ENCODE measurements around the gene ASCC2.
A peak's percentile ranks its signal among the peaks of the same experiment; 100 is the strongest.
"Not testable (repeated sequence)": the region's sequence is repeated elsewhere in the genome, so short reads cannot be mapped to it uniquely, and the experiment has no call there.

Gene ASCC2

GRCh38 chr22:29837741-29838598 lies at the start of gene ASCC2:
Gene ASCC2 (minus strand): TSS chr22:29838274. CDS start chr22:29832325, 5,949 bp downstream.
- DNase-seq = peak; percentile 77

- no peak for DNase-seq
Observed at GRCh38 chr22:29887358-29887757, 49.3 kb upstream of the ASCC2 start.

DNA sequence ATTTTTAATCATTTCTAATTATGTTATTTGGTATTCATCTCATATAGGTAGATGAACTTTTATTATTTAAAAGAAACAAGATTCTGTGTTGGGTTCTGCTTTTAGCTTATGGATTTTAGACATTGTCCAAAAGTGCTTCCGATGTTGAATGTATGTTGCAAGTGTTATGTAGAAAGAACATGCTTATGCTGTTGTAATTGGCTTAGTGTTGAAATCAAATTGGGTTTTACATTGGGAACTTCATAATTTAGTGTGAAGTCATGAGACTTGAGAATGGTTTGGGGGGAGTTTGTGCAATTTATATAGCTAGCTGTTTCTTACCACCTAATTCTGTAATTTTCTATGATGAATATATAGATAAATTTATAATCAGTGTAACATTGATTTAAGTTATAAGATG lies 48.5 kb upstream of the ASCC2 start:
- no peak for DNase-seq

DNA sequence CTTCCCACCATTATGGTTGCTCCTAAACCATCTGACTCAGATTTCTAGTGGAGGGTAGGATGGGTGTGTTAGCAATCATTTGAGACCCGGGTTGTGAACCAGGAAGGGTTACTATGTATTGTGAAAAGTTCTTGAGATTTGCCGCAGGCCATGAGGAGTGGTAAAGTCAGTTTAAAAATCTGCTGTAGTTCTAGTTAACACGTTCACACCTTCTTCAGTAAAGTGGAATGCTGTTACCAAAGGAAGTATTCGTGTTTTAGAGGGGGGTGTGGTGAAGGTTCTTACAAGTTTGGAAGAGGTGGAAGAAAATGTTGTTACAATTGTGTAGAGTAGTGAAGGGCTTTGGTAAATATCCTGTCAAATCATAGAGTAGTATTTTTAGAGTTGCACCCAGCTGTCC lies 47.5 kb upstream of the ASCC2 start:
- DNase-seq = no peak

DNA sequence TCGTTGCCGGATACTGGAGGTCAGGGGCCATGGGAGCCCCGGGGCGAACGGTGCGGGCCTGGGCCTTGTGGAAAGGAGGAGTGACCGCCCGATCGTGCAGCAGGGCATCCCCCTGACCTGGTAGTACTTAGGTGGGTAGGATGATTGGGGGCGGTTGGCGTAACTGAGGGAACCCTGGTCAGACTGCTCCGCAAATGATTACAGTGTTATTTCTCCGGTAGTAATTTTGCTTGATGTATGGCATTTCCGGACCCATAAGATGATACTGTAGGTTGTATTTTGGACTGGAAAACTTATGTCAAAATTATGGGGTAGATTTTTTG lies 45.7 kb upstream of the ASCC2 start:
- no peak for DNase-seq

DNA sequence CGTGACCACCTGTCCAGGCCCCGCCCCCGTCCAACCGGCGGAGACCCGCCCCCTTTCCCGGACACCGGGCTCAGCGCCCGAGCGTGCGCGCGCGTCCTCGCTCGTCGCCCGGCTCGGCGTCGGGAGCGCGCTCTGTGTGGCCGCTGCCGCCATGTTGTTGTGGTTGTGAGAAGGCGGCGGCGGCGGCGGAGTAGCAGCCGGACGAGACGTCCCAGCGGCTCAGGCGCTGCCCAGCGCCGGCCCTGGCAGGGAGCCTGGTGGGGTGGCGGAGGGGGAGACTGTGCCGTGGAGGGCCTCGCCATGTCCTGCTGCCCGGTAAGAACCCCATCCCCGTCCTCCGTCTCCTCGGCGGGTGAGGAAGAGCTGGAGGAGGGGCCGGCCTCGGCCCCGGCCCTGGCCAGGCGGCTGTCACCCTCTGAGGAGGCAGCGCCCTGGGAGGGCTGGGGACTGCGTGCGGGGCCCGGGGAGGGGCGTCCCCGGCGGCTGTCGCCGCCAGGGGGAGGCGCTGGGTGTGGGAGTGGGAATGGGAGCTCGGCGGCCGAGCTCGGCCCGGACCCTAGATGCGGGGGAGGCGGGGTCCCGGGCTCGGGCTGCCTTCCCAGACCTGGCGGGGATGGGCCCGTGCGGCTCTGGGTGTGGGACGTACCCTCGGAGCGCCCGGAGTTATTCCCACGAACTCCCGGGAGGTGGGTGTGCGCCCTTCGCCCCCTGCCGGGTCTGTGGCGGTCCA lies 45.1 kb upstream of the ASCC2 start, which contains the start of gene MTMR3:
Gene MTMR3, plus strand, starts transcription at position 130 of the 730 bp plus-strand sequence. CDS start 87,886 bp downstream, outside the sequence.
- DNase-seq = peak; percentile 33

GRCh38 chr22:29882716-29883044 lies 44.6 kb upstream of the ASCC2 start:
- no peak for DNase-seq

DNA sequence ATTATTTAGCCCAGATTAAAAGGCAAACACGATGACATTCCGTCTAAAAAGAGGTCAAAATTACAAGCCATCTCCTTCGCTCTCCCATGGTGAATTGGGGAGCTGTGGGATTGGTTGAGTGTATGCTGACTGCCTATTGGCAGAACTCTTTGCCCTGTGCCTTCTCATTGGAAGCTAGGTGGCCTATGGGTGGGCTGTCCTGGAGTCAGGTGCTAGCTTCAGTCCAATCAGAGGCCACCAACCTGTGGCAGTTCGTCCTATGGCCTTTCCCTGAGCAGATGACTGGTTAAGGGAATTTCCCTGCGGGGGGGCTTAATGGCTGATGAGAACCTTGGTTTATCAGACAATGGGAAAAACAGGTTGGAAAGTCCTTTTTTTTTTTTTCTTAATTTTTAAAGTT lies 41.7 kb upstream of the ASCC2 start:
- no peak for DNase-seq

DNA sequence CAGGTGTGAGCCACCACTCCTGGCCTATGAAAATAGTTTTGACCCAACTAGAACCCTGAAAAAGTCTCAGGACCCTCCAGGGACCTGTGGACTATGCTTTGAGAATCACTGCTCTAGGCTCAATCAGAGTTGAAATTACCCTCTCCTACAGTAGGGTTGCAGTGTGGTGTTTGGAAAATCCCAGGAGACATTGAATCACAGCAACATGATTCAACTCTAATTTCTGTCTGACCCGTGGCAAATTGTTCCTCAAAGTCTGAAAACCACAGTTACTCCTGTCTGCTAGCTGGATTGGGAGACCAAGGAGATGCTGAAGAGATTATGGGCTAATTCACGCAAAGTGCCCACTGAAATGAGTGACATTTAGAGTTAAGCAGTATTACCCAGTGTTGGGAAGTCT lies 39.5 kb upstream of the ASCC2 start:
- no peak for DNase-seq

GRCh38 chr22:29873943-29874342 lies 35.9 kb upstream of the ASCC2 start:
- DNase-seq = no peak

GRCh38 chr22:29872989-29873388 lies 34.9 kb upstream of the ASCC2 start:
- no peak for DNase-seq

DNA sequence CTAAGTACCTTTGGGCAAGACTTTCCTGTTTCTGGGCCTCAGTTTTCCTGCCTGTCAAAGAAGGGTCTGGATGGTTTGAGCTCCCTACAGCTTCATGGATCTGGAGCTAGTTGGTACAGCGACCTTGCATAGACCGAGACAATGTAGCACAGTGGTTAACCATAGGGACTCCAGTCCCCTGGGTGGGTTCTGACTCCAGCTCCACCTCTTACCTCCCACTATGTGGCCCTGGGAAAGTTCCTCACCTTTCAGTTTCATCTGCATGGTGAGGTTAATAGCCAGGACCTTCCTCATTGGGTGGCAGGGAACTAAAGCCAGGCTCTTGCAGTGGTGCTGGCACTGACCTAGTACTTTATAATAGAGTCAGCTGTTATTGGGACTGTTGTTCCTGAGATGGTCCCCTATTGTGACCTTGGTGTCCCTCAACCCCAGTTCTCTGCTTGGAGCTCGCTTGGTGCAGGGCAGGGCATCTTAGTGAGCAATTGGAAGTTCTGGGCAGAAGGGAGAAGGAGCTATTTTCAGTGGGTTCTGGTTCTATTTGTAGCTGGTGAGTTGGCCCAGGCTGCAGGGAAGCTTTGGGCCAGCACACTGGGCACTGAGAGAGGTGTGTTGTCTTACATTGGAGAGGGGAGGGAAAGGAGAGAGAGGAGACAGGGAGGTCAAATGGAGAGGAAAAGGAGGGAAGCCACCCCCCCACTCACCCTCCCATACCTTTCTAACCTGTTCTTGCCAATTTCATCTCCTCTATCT lies 34.2 kb upstream of the ASCC2 start:
- no peak for DNase-seq

GRCh38 chr22:29871684-29872083 lies 33.6 kb upstream of the ASCC2 start:
- DNase-seq = no peak

DNA sequence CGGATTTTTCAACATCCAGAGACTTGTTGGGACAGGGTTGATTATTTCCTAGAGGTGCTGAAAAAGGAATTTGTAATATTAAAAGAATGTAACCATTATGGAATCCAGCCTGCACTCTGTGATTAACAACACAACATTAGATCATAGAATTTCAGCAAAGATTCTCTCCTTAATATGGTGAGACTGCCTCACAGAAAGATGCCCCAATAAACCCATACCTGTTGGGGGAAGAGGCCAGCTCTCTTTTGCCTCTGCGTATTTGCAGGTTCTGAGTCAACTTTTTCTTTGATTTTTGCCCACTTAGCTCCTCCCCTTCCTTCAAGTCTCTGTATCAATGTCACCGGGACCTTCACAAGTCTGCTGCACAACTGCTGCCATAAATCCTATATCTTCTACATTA lies 32.5 kb upstream of the ASCC2 start:
- no peak for DNase-seq

- DNase-seq = no peak
Observed at GRCh38 chr22:29867851-29868250, 29.8 kb upstream of the ASCC2 start.

- no peak for DNase-seq
Observed at GRCh38 chr22:29867260-29867659, 29.2 kb upstream of the ASCC2 start.

GRCh38 chr22:29865572-29865971 lies 27.5 kb upstream of the ASCC2 start:
- not testable (repeated sequence) for DNase-seq

DNA sequence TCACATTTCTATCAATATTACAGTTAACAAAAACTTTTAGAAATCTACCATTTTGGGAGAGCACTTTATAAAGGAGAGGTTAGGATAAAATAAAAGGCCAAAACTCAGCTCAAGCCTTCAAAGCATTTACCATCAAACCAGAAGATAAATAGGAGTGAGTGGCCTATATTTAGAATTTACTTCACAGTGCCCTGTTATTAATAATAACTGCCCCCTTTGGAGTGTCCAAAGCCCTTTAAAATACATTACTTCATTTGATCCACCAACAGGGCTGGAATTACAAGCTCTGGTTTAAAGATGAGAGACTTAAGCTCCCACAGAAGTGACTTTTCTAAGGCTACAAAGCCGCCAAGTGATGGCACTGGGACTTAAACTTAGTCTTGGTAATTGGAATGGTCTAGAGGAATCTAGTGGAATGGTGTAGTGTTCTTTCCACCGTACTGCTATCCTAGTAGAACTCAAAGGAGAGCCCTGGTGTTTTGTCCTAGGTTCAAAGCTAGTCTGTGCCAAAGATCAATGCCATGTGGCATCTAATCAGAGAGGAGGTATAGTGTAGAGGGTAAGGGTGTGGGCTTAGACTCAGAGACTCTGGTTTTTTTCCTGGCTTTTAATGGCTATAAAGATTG lies 23.7 kb upstream of the ASCC2 start:
- DNase-seq = no peak

- DNase-seq = no peak
Observed at GRCh38 chr22:29860006-29860766, 22.1 kb upstream of the ASCC2 start.

- DNase-seq = not testable (repeated sequence)
Observed at GRCh38 chr22:29859030-29859429, 21.0 kb upstream of the ASCC2 start.

DNA sequence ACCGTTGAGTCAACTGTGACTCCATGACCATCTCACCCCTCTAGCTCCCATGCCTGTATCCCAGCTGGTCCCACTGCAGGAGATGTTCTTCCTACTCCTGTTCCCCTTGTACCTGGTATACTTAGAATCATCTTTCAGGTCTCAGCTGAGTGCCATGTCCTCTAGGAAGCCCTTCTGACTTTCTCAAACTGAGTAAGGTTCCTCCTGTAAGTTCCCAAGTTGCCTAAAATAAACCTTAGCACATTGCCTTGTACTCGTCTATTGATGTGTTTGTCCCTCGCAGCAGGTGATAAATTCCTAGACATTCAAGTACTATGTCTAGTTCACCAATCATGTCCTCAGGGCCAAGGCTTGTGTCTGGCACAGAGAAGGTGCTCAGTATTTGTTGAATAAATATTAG lies 18.4 kb upstream of the ASCC2 start:
- no peak for DNase-seq

DNA sequence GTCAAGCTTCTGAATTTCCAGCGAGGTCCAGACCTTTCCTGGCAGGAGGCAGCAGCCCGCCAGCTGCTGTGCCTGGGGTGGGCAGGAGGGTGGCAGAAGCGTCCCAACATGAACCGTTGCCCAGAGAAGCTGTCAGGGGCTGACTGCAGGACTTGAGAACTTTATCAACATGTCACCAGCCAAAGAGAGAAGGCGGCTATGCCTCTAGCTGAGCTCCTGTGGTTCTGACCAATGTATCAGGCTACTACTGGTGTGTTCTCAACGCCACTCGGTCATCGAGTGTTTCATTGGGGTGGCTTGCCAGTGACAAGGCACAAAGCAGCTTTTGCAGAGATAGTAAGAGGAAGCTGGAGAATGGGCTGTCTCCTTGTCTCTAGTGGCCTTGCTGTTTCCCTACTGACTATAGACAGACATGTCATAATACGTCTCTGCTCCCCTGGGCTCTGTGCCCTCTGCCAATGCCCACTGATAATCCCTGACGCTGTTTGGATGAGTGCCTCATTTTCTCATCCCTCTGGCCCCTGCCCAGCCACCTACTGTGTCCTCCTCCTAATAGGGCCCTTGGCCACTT lies 17.6 kb upstream of the ASCC2 start:
- DNase-seq = no peak
